Ecto neural progenitor cell (in vitro differentiated cells): ENCODE results near the gene PWP1.

Experiments used
- DNase-seq: peaks from one replicate; pipeline ENCODE4 v3.0.0-alpha.2; 2018; ENCODE audit warnings: low spot score

The PWP1 gene

GRCh38 chr12:107735763-107736162 is 50.2 kb downstream of the PWP1 start:
- DNase-seq = no peak

GRCh38 chr12:107736914-107737313 is 51.3 kb downstream of the PWP1 start:
- no peak for DNase-seq

GRCh38 chr12:107748472-107748871 is 62.9 kb downstream of the PWP1 start:
- DNase-seq = no peak

GRCh38 chr12:107749083-107749482 is 63.5 kb downstream of the PWP1 start:
- no peak for DNase-seq

- DNase-seq = no peak
Observed at GRCh38 chr12:107759410-107759809, 73.8 kb downstream of the PWP1 start.

- peak; percentile 79 for DNase-seq
Observed at GRCh38 chr12:107760207-107760808, 74.7 kb downstream of the PWP1 start.

- DNase-seq = peak; percentile 99
Observed at GRCh38 chr12:107760809-107761501, 75.4 kb downstream of the PWP1 start, which contains the start of gene PRDM4. TSS of gene PRDM4 (minus strand) at chr12:107761137. CDS start at chr12:107760515, 622 bp downstream.

- DNase-seq = no peak
Observed at GRCh38 chr12:107761502-107761904, 75.9 kb downstream of the PWP1 start.
